Measurements from ENCODE around the gene USP24. TPM values are rescaled to one million over a fixed set of nuclear protein-coding genes. Genes with fewer than 3 reads are reported as not detected.

USP24 gene
- total RNA-seq, 1 donor from 2014 or later, result 79.9 TPM

GRCh38 chr1:55054396-55054795, 160.8 kb downstream of the USP24 start:
- no peak for DNase-seq (ENCODE audit: low read depth)

DNA sequence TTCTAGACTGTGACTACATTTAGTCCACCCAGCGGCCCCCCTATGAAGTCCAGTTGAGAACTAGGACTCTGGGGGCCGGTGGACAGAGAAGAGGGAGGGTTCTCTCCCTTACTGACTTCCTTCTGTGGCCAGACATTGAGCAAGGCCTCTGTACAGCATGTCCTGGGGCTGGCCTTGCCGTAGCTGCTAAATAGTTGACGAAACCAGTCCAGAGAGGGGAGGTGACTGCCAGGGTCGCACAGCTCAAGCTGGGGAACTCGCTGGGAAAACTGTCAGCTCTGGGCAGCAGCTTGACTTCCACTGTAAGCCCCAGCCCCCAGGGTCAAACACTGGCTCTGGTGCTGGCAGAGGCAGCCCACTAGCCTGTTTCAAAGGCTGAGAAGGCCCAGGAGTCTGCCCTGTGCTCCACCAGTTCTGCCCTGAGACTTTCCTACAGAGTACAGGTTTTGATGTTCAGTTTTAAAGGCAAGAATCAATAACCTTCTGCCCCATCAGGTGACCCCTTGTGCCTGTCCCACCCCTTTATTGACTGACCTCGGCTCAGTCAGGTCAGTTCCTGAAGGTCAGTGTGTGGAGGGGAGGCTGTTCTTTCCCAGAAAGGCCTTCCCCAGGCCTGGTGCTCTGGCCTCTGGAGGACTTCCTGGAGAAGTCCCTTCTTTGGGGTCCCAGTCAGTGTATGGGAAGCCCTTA, 161.8 kb downstream of the USP24 start:
- DNase-seq (ENCODE audit: low read depth), result no peak

GRCh38 chr1:55052221-55053142, 162.7 kb downstream of the USP24 start:
- no peak for DNase-seq (ENCODE audit: low read depth)

DNA sequence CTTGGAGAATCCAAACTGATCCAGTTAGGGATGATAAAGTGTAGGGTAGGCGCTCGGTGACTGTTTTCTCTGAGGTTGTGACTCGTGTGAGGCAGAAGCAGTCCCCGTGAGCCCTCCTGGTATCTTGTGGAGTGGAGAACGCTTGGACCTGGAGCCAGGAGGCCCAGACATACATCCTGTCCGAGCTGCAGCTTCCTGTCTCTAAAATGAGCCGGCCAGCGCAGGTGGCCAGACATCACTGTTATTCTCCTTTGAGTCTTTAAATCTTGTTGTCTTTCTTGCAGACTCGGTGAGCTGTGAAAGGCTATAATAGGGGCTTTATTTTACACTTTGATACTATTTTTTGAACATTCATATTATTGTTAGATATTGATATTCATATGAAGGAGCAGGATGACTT, 163.5 kb downstream of the USP24 start:
- DNase-seq (ENCODE audit: low read depth), result no peak

DNA sequence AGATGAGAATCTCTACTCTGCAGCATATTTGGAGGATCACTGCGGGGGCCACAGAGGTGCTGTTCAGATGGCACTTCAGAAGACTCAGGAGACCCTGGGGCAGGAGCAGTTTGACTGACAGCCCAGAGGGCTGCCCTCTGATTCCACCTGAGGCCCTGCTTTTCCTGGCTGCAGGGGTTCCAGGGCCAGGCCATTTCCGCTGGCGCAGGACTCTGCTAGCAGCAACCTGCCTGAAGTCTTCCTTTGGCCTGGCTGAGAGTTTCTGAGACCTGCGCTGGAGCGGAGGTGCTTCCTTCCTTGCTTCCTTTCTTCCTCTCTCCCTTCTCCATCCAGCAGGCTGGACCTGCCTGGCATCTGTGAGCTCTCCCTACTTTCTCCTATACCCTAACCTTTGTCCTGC, 164.0 kb downstream of the USP24 start:
- DNase-seq (ENCODE audit: low read depth), result no peak

DNA sequence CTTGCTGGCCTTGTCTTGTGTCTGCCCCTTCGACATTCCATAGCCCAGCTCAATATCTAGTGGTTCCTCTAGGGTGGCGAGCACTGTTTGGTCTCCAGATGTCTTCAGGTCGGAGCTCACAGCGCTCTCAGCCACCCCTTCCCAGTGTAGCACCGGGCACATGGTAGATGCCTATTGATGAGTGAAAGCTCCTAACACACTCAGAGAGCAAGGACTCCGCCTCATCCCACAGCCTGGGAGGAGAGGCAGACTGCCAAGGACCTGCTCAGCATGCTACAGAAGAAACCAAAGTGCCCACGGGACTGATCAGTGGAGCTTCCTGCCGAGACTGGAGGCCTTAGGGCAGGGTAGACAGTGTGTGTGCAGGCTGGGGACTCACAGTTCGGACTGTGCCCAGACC, 164.9 kb downstream of the USP24 start:
- no peak for DNase-seq (ENCODE audit: low read depth)

DNA sequence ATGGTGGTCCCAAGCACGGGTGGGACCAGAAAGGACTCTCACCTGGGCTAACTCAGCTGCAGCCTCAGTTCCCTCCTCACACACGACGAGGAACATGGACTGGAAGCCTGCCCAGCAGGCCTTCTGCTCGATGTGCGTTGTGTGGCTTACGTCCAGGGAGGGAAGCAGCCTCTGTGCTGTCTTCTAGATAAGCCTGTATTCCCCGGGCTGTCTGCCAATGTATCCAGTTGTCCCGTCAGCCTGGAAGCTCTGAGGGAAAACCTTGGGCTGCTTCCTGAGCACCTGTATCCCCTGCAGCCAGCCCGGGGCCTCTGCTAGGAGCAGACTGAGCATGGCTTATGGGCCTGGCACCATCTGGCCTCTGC, 165.3 kb downstream of the USP24 start:
- DNase-seq (ENCODE audit: low read depth), result no peak

- DNase-seq (ENCODE audit: low read depth), result no peak
Measured at GRCh38 chr1:55049271-55049913, 165.8 kb downstream of the USP24 start.

DNA sequence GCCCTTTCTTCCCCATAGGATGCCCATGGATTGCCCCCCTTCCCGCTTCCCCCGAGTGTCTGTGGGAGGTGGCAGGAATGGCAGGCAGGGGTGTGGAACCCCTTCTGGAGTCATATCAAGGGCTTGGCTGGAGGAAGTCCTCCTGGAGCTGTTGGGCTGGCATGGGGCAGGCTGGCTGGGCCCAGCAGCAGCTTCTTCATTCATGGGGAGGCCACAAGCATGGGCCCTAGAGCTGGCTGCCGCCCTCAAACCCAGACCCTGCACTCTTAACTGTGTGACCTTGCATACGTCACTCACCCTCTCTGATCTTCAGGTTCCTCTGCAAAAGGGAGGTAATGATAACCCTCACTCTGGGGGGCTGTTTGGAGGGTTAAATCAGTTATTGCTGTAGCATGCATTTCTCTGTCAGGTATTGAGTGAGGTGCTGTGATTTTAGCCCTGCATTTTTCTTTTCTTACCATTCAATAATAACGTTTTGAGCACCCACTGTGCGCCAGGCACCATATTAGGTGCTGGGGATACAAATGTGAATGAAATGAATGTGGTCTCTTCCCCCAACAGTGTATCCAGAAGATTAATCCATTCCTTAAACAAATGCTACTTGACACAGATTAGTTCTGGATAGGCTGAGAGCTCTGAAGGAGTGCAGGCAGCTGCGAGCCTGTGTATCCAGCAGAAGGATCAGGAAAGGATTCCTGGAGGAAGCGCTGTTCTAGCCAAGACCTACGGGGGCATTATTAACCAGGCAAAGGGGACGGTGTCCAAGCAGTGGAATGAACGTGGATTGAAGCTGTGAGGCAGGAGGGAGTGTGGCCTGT, 166.5 kb downstream of the USP24 start:
- no peak for DNase-seq (ENCODE audit: low read depth)

GRCh38 chr1:55047611-55048010, 167.6 kb downstream of the USP24 start:
- no peak for DNase-seq (ENCODE audit: low read depth)

- no peak for DNase-seq (ENCODE audit: low read depth)
Measured at GRCh38 chr1:55046871-55047270, 168.3 kb downstream of the USP24 start.

- no peak for DNase-seq (ENCODE audit: low read depth)
Measured at GRCh38 chr1:55045430-55045829, 169.7 kb downstream of the USP24 start.

- no peak for DNase-seq (ENCODE audit: low read depth)
Measured at GRCh38 chr1:55044617-55045397, 170.4 kb downstream of the USP24 start.

DNA sequence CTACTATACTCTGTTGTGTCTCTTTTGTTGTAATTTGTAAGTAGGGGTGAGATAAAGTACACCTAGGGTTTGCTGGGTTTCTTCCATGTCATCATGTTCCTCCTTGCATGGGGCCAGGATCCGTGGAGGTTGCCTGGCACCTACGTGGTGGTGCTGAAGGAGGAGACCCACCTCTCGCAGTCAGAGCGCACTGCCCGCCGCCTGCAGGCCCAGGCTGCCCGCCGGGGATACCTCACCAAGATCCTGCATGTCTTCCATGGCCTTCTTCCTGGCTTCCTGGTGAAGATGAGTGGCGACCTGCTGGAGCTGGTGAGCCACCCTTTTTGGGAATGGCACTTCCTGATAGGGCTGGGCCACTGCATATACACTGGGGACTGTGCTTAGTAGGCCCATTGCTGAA, 171.4 kb downstream of the USP24 start:
- no peak for DNase-seq (ENCODE audit: low read depth)

DNA sequence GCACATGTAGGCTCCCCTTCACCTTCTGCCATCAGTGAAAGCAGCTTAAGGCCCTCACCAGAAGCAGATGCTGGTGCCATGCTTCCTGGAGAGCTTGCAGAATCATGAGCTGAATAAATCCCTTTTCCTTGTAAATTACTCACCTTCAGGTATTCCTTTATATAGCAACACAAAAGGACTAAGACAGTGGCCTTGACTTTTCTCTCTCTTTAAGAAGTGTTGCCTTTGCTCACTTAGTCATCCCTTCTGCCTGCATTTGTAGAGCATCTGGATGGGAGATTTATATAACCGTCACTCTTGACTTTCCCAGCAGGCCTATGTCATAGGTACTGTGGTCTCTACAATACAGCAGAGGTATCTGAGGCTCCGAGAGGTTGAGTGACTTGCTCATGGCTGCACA, 172.2 kb downstream of the USP24 start:
- DNase-seq (ENCODE audit: low read depth), result no peak

DNA sequence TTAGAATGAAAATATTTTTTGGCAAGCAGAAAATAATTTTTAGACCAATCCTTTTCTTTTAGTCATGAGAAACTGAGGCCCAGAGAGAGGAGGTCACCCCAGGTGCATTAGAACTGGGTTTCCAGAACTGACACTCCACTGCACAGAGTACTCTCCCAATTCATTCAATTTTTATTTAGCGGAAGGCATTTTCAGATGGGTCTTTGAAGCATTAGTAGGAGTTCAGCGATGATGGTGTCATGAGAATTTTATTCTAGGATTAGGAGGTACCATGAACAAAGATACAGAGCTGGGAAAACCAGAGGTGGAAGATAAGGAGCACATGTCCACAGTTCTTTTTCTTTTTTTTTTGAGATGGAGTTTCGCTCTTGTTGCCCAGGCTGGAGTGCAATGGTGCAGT, 173.6 kb downstream of the USP24 start:
- DNase-seq (ENCODE audit: low read depth), result no peak

GRCh38 chr1:55040933-55041494, 174.2 kb downstream of the USP24 start:
- no peak for DNase-seq (ENCODE audit: low read depth)

DNA sequence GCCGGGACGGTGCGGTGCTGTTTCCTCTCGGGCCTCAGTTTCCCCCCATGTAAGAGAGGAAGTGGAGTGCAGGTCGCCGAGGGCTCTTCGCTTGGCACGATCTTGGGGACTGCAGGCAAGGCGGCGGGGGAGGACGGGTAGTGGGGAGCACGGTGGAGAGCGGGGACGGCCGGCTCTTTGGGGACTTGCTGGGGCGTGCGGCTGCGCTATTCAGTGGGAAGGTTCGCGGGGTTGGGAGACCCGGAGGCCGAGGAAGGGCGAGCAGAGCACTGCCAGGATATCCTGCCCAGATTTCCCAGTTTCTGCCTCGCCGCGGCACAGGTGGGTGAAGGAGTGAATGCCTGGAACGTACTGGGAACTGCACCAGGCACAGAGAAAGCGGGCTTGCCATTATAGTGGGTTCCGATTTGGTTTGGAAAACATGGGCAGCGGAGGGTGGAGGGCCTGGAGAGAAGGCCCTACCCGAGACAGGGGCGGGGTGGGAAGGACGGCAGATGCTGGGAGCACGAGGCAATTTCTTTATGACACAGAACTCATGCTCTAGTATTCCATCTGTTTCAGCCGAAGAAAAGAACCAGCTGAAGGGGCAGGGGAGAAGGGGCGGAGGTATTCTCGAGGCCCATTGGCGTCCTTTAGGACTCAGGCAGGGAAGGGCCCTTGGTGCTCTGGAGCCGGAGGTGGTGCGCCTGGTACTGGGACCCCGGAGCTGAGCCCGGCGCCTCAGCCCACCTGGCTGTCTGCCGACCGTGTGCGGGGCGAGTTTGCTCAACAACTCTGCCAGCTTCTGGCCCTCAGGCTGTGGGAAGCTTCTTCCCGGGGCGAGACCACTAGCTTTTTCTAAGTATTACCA, 174.9 kb downstream of the USP24 start:
- DNase-seq (ENCODE audit: low read depth), result no peak

GRCh38 chr1:55039342-55040082, 175.7 kb downstream of the USP24 start, which contains the start of gene PCSK9:
Gene PCSK9 (plus strand): TSS chr1:55039548. CDS start chr1:55039838, 290 bp downstream.
- DNase-seq (ENCODE audit: low read depth), result peak; percentile 50
